ENCODE data around the gene VPS37C.
A peak's percentile ranks its signal among the peaks of the same experiment; 100 is the strongest.

VPS37C gene

GRCh38 chr11:61157743-61158142 lies 3.5 kb downstream of the VPS37C start:
- peak overlapping the region; percentile 94 for H3K27ac ChIP-seq
- DNase-seq (ENCODE audit: low read depth, low spot score), result no peak

- no peak for DNase-seq (ENCODE audit: low read depth, low spot score)
- H3K27ac ChIP-seq, result no peak overlapping the region
Observed at GRCh38 chr11:61155741-61156140, 5.5 kb downstream of the VPS37C start.

- no peak overlapping the region for H3K27ac ChIP-seq
- no peak for DNase-seq (ENCODE audit: low read depth, low spot score)
Observed at GRCh38 chr11:61155312-61155711, 5.9 kb downstream of the VPS37C start.

GRCh38 chr11:61154528-61154927 lies 6.7 kb downstream of the VPS37C start:
- H3K27ac ChIP-seq, result peak overlapping the region; percentile 91
- no peak for DNase-seq (ENCODE audit: low read depth, low spot score)

- DNase-seq (ENCODE audit: low read depth, low spot score), result no peak
- peak overlapping the region; percentile 91 for H3K27ac ChIP-seq
Observed at GRCh38 chr11:61153593-61154095, 7.6 kb downstream of the VPS37C start.

GRCh38 chr11:61152816-61153592 lies 8.2 kb downstream of the VPS37C start:
- H3K27ac ChIP-seq, result peak overlapping the region; percentile 91
- DNase-seq (ENCODE audit: low read depth, low spot score), result no peak

GRCh38 chr11:61151545-61152252 lies 9.5 kb downstream of the VPS37C start:
- no peak for DNase-seq (ENCODE audit: low read depth, low spot score)
- peak overlapping the region; percentile 91 for H3K27ac ChIP-seq

- no peak for DNase-seq (ENCODE audit: low read depth, low spot score)
- H3K27ac ChIP-seq, result peak overlapping the region; percentile 11
Observed at GRCh38 chr11:61150706-61151544, 10.3 kb downstream of the VPS37C start.

GRCh38 chr11:61149624-61150615 lies 11.3 kb downstream of the VPS37C start:
- no peak for DNase-seq (ENCODE audit: low read depth, low spot score)
- peak overlapping the region; percentile 11 for H3K27ac ChIP-seq

GRCh38 chr11:61147791-61148620 lies 13.2 kb downstream of the VPS37C start:
- H3K27ac ChIP-seq, result no peak overlapping the region
- DNase-seq (ENCODE audit: low read depth, low spot score), result no peak

GRCh38 chr11:61147271-61147670 lies 14.0 kb downstream of the VPS37C start:
- H3K27ac ChIP-seq, result no peak overlapping the region
- no peak for DNase-seq (ENCODE audit: low read depth, low spot score)

GRCh38 chr11:61146416-61146815 lies 14.8 kb downstream of the VPS37C start:
- H3K27ac ChIP-seq, result no peak overlapping the region
- DNase-seq (ENCODE audit: low read depth, low spot score), result no peak

- no peak overlapping the region for H3K27ac ChIP-seq
- DNase-seq (ENCODE audit: low read depth, low spot score), result no peak
Observed at GRCh38 chr11:61145228-61146005, 15.8 kb downstream of the VPS37C start.

- H3K27ac ChIP-seq, result no peak overlapping the region
- no peak for DNase-seq (ENCODE audit: low read depth, low spot score)
Observed at GRCh38 chr11:61144511-61145179, 16.6 kb downstream of the VPS37C start.

GRCh38 chr11:61142424-61142823 lies 18.8 kb downstream of the VPS37C start:
- no peak for DNase-seq (ENCODE audit: low read depth, low spot score)

GRCh38 chr11:61141601-61142028 lies 19.6 kb downstream of the VPS37C start:
- no peak for DNase-seq (ENCODE audit: low read depth, low spot score)
- H3K27ac ChIP-seq, result no peak overlapping the region

More at GRCh38 chr11:61142424-61142823, 18.8 kb downstream of the VPS37C start:
- no peak overlapping the region for H3K27ac ChIP-seq

GRCh38 chr11:61140416-61140815 lies 20.8 kb downstream of the VPS37C start:
- no peak for DNase-seq (ENCODE audit: low read depth, low spot score)
- no peak overlapping the region for H3K27ac ChIP-seq

Data from epithelial cell of prostate (primary cell).